ENCODE results near the gene CCDC134. TPM values are rescaled to one million over a fixed set of nuclear protein-coding genes. Genes with fewer than 3 reads are reported as not detected.

Gene CCDC134
- total RNA-seq, 1 donor from 2014 or later, result 11.3 TPM

GRCh38 chr22:41816871-41817270 is 16.4 kb downstream of the CCDC134 start:
- H3K4me1 Mint-ChIP-seq (ENCODE audit: low read depth, unreplicated experiment), result peaks cover 4% of the 10 kb centered on the region

GRCh38 chr22:41818011-41818410 is 17.5 kb downstream of the CCDC134 start:
- FAIRE-seq, result no peak
- peaks cover 9% of the 10 kb centered on the region for H3K4me1 Mint-ChIP-seq (ENCODE audit: low read depth, unreplicated experiment)
- Histone ChIP-seq H3K36me3 (ENCODE audit: insufficient read depth, low read length) (no peaks in the 10 kb centered on the region), H2AFZ (ENCODE audit: low read depth, low read length) (no peak overlapping the region), H3K9me3 (ENCODE audit: insufficient read depth, low read depth, low read length) (no peaks in the 10 kb centered on the region), H3K4me2 (ENCODE audit: low read length) (no peak overlapping the region), H3K4me3 (ENCODE audit: insufficient read depth, low read depth, low read length) (no peak overlapping the region), H3K27me3 (ENCODE audit: insufficient read depth, low read length) (no peaks in the 10 kb centered on the region), H3K79me2 (ENCODE audit: insufficient read depth, low read length) (no peaks in the 10 kb centered on the region), H3K27ac (ENCODE audit: low read depth, low read length) (no peak overlapping the region), H4K20me1 (ENCODE audit: insufficient read depth, low read length) (no peaks in the 10 kb centered on the region), H3K9ac (ENCODE audit: low read length) (no peak overlapping the region), H3K4me1 (ENCODE audit: insufficient read depth, low read length) (peaks cover 9% of the 10 kb centered on the region)
- H3K27me3 Mint-ChIP-seq (ENCODE audit: low read depth, unreplicated experiment), result no peaks in the 10 kb centered on the region
- H3K9me3 Mint-ChIP-seq (ENCODE audit: unreplicated experiment), result no peaks in the 10 kb centered on the region
- H3K4me3 Mint-ChIP-seq (ENCODE audit: unreplicated experiment), result no peak overlapping the region
- TF ChIP-seq EZH2 (IDR thresholded peaks at IDR 0.05; ENCODE audit: insufficient read depth, low read length) (no peak), CTCF (IDR thresholded peaks at IDR 0.05; ENCODE audit: insufficient read depth, low read depth, low read length) (no peak)
- no peak overlapping the region for H3K27ac Mint-ChIP-seq (ENCODE audit: unreplicated experiment)
- DNase-seq (ENCODE audit: low read depth), result no peak
- H3K36me3 Mint-ChIP-seq (ENCODE audit: low read depth, unreplicated experiment), result peaks cover 6% of the 10 kb centered on the region

More at GRCh38 chr22:41816871-41817270, 16.4 kb downstream of the CCDC134 start:
- H3K4me1 ChIP-seq (ENCODE audit: insufficient read depth, low read length), result peaks cover under 1% of the 10 kb centered on the region
- no peaks in the 10 kb centered on the region for H3K79me2 ChIP-seq (ENCODE audit: insufficient read depth, low read length)
- no peak overlapping the region for H3K4me2 ChIP-seq (ENCODE audit: low read length)
- no peak overlapping the region for H3K9ac ChIP-seq (ENCODE audit: low read length)
- Mint-ChIP-seq H3K4me3 (ENCODE audit: unreplicated experiment) (no peak overlapping the region), H3K9me3 (ENCODE audit: unreplicated experiment) (no peaks in the 10 kb centered on the region), H3K36me3 (ENCODE audit: low read depth, unreplicated experiment) (peaks cover 6% of the 10 kb centered on the region), H3K27ac (ENCODE audit: unreplicated experiment) (no peak overlapping the region), H3K27me3 (ENCODE audit: low read depth, unreplicated experiment) (no peaks in the 10 kb centered on the region)
- H2AFZ ChIP-seq (ENCODE audit: low read depth, low read length), result no peak overlapping the region
- no peaks in the 10 kb centered on the region for H4K20me1 ChIP-seq (ENCODE audit: insufficient read depth, low read length)
- no peak for DNase-seq (ENCODE audit: low read depth)
- no peaks in the 10 kb centered on the region for H3K36me3 ChIP-seq (ENCODE audit: insufficient read depth, low read length)
- FAIRE-seq, result no peak
- H3K9me3 ChIP-seq (ENCODE audit: insufficient read depth, low read depth, low read length), result no peaks in the 10 kb centered on the region
- no peak overlapping the region for H3K4me3 ChIP-seq (ENCODE audit: insufficient read depth, low read depth, low read length)
- no peak overlapping the region for H3K27ac ChIP-seq (ENCODE audit: low read depth, low read length)
- H3K27me3 ChIP-seq (ENCODE audit: insufficient read depth, low read length), result no peaks in the 10 kb centered on the region
- TF ChIP-seq CTCF (IDR thresholded peaks at IDR 0.05; ENCODE audit: insufficient read depth, low read depth, low read length) (no peak), EZH2 (IDR thresholded peaks at IDR 0.05; ENCODE audit: insufficient read depth, low read length) (no peak)

GRCh38 chr22:41818596-41818995 is 18.1 kb downstream of the CCDC134 start:
- no peak overlapping the region for H3K4me2 ChIP-seq (ENCODE audit: low read length)
- no peaks in the 10 kb centered on the region for H3K9me3 Mint-ChIP-seq (ENCODE audit: unreplicated experiment)
- H3K27ac ChIP-seq (ENCODE audit: low read depth, low read length), result no peak overlapping the region
- no peaks in the 10 kb centered on the region for H3K36me3 ChIP-seq (ENCODE audit: insufficient read depth, low read length)
- H3K4me1 Mint-ChIP-seq (ENCODE audit: low read depth, unreplicated experiment), result peaks cover 10% of the 10 kb centered on the region
- FAIRE-seq (no peak), DNase-seq (ENCODE audit: low read depth) (no peak)
- no peak overlapping the region for H3K4me3 ChIP-seq (ENCODE audit: insufficient read depth, low read depth, low read length)
- H4K20me1 ChIP-seq (ENCODE audit: insufficient read depth, low read length), result no peaks in the 10 kb centered on the region
- H3K27ac Mint-ChIP-seq (ENCODE audit: unreplicated experiment), result no peak overlapping the region
- no peaks in the 10 kb centered on the region for H3K27me3 Mint-ChIP-seq (ENCODE audit: low read depth, unreplicated experiment)
- H2AFZ ChIP-seq (ENCODE audit: low read depth, low read length), result no peak overlapping the region
- no peaks in the 10 kb centered on the region for H3K9me3 ChIP-seq (ENCODE audit: insufficient read depth, low read depth, low read length)
- no peaks in the 10 kb centered on the region for H3K79me2 ChIP-seq (ENCODE audit: insufficient read depth, low read length)
- H3K4me1 ChIP-seq (ENCODE audit: insufficient read depth, low read length), result peaks cover 9% of the 10 kb centered on the region
- H3K9ac ChIP-seq (ENCODE audit: low read length), result no peak overlapping the region
- TF ChIP-seq EZH2 (IDR thresholded peaks at IDR 0.05; ENCODE audit: insufficient read depth, low read length), result no peak
- no peak for TF ChIP-seq CTCF (IDR thresholded peaks at IDR 0.05; ENCODE audit: insufficient read depth, low read depth, low read length)
- no peak overlapping the region for H3K4me3 Mint-ChIP-seq (ENCODE audit: unreplicated experiment)
- H3K36me3 Mint-ChIP-seq (ENCODE audit: low read depth, unreplicated experiment), result peaks cover 6% of the 10 kb centered on the region
- H3K27me3 ChIP-seq (ENCODE audit: insufficient read depth, low read length), result no peaks in the 10 kb centered on the region
